NCI-H1105 (cell line): ENCODE results near the gene NELFA.

Experiments used
- DNase-seq: peaks from one replicate; lab custom pipeline; 2025; lab: John Stamatoyannopoulos, UW

NELFA gene

GRCh38 chr4:1937550-1937949, 71.2 kb downstream of the NELFA start:
- no peak for DNase-seq

- no peak for DNase-seq
Measured at GRCh38 chr4:1933700-1934099, 75.1 kb downstream of the NELFA start.

- DNase-seq = no peak
Measured at GRCh38 chr4:1932736-1933135, 76.0 kb downstream of the NELFA start.
